ENCODE data around the gene NFATC2. TPM values are rescaled to one million over a fixed set of nuclear protein-coding genes. Genes with fewer than 3 reads are reported as not detected.

Gene NFATC2
- total and polyA plus RNA-seq, 2 of the 8 experiments (the other 6 are each of a cell fraction or from before 2014, with no cell fraction given), result 0.27 to 0.91 TPM

DNA sequence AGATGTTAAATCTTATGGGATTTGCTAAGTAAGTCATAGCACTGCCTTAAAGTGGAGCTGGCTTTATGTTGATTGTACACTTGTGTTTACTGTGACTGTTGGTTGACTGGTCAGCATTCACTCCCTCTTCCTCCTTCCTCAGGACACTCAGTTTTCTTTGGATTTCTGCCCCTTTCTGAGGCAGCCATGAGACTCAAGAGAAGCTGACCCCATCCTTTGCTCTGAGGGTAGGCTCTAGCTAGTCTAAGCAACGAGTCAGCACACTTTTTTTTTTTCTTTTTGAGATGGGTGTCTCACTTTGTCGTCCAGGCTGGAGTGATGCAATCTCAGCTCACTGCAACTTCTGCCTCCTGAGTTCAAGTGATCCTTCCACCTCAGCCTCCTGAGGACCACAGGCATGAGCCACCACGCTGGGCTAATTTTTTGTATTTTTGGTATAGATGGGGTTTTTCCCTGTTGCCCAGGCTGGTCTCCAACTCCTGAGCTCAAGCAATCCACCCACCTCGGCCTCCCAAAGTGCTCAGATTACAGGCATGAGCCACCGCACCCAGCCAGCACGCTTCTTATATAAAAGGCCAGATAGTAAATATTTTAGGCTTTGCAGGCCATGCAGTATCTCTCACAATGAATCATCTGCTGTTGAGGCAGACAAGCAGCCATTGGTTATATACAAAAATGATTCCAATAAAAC, 191.4 kb downstream of the NFATC2 start (continued):
- TF ChIP-seq, protein P1, sequence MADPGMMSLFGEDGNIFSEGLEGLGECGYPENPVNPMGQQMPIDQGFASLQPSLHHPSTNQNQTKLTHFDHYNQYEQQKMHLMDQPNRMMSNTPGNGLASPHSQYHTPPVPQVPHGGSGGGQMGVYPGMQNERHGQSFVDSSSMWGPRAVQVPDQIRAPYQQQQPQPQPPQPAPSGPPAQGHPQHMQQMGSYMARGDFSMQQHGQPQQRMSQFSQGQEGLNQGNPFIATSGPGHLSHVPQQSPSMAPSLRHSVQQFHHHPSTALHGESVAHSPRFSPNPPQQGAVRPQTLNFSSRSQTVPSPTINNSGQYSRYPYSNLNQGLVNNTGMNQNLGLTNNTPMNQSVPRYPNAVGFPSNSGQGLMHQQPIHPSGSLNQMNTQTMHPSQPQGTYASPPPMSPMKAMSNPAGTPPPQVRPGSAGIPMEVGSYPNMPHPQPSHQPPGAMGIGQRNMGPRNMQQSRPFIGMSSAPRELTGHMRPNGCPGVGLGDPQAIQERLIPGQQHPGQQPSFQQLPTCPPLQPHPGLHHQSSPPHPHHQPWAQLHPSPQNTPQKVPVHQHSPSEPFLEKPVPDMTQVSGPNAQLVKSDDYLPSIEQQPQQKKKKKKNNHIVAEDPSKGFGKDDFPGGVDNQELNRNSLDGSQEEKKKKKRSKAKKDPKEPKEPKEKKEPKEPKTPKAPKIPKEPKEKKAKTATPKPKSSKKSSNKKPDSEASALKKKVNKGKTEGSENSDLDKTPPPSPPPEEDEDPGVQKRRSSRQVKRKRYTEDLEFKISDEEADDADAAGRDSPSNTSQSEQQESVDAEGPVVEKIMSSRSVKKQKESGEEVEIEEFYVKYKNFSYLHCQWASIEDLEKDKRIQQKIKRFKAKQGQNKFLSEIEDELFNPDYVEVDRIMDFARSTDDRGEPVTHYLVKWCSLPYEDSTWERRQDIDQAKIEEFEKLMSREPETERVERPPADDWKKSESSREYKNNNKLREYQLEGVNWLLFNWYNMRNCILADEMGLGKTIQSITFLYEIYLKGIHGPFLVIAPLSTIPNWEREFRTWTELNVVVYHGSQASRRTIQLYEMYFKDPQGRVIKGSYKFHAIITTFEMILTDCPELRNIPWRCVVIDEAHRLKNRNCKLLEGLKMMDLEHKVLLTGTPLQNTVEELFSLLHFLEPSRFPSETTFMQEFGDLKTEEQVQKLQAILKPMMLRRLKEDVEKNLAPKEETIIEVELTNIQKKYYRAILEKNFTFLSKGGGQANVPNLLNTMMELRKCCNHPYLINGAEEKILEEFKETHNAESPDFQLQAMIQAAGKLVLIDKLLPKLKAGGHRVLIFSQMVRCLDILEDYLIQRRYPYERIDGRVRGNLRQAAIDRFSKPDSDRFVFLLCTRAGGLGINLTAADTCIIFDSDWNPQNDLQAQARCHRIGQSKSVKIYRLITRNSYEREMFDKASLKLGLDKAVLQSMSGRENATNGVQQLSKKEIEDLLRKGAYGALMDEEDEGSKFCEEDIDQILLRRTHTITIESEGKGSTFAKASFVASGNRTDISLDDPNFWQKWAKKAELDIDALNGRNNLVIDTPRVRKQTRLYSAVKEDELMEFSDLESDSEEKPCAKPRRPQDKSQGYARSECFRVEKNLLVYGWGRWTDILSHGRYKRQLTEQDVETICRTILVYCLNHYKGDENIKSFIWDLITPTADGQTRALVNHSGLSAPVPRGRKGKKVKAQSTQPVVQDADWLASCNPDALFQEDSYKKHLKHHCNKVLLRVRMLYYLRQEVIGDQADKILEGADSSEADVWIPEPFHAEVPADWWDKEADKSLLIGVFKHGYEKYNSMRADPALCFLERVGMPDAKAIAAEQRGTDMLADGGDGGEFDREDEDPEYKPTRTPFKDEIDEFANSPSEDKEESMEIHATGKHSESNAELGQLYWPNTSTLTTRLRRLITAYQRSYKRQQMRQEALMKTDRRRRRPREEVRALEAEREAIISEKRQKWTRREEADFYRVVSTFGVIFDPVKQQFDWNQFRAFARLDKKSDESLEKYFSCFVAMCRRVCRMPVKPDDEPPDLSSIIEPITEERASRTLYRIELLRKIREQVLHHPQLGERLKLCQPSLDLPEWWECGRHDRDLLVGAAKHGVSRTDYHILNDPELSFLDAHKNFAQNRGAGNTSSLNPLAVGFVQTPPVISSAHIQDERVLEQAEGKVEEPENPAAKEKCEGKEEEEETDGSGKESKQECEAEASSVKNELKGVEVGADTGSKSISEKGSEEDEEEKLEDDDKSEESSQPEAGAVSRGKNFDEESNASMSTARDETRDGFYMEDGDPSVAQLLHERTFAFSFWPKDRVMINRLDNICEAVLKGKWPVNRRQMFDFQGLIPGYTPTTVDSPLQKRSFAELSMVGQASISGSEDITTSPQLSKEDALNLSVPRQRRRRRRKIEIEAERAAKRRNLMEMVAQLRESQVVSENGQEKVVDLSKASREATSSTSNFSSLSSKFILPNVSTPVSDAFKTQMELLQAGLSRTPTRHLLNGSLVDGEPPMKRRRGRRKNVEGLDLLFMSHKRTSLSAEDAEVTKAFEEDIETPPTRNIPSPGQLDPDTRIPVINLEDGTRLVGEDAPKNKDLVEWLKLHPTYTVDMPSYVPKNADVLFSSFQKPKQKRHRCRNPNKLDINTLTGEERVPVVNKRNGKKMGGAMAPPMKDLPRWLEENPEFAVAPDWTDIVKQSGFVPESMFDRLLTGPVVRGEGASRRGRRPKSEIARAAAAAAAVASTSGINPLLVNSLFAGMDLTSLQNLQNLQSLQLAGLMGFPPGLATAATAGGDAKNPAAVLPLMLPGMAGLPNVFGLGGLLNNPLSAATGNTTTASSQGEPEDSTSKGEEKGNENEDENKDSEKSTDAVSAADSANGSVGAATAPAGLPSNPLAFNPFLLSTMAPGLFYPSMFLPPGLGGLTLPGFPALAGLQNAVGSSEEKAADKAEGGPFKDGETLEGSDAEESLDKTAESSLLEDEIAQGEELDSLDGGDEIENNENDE (IDR thresholded peaks at IDR 0.05; ENCODE audit: insufficient replicate concordance, low read length), result no peak
- TF ChIP-seq, protein P2, sequence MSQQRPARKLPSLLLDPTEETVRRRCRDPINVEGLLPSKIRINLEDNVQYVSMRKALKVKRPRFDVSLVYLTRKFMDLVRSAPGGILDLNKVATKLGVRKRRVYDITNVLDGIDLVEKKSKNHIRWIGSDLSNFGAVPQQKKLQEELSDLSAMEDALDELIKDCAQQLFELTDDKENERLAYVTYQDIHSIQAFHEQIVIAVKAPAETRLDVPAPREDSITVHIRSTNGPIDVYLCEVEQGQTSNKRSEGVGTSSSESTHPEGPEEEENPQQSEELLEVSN (IDR thresholded peaks at IDR 0.05), result no peak
- TF ChIP-seq, protein P3, sequence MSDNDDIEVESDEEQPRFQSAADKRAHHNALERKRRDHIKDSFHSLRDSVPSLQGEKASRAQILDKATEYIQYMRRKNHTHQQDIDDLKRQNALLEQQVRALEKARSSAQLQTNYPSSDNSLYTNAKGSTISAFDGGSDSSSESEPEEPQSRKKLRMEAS (IDR thresholded peaks at IDR 0.05), result no peak
- TF ChIP-seq KDM5A (IDR thresholded peaks at IDR 0.05; ENCODE audit: low read length), result no peak
- TF ChIP-seq JUND (IDR thresholded peaks at IDR 0.05; ENCODE audit: low read length), result no peak
- no peak for TF ChIP-seq ZNF274 (IDR thresholded peaks at IDR 0.05; ENCODE audit: borderline replicate concordance, extremely low read depth, low read length)
- no peak for TF ChIP-seq POLR2AphosphoS5 (IDR thresholded peaks at IDR 0.05; ENCODE audit: low read depth, low read length)
- no peak for TF ChIP-seq TAF7 (optimal IDR thresholded peaks at IDR 0.05; ENCODE audit: borderline replicate concordance, low read depth, low read length)
- no peak for TF ChIP-seq MAFK (IDR thresholded peaks at IDR 0.05; ENCODE audit: low read depth, low read length)
- TF ChIP-seq SRF (IDR thresholded peaks at IDR 0.05; ENCODE audit: low read depth, low read length), result no peak
